GM20431 (cell line): Measurements from ENCODE around the gene FAM180A.
"Not testable (repeated sequence)": the region's sequence is repeated elsewhere in the genome, so short reads cannot be mapped to it uniquely, and the experiment has no call there.

Experiments used
- in situ Hi-C: fragments of 300-500 bp; cut with MseI, MboI; formaldehyde crosslinking; loops from one replicate; pipeline ENCODE4 v1.15.0; 2020; ENCODE audit warnings: low sequenced_read_pairs; ENCODE audit not compliant: unreplicated experiment

Gene FAM180A

DNA sequence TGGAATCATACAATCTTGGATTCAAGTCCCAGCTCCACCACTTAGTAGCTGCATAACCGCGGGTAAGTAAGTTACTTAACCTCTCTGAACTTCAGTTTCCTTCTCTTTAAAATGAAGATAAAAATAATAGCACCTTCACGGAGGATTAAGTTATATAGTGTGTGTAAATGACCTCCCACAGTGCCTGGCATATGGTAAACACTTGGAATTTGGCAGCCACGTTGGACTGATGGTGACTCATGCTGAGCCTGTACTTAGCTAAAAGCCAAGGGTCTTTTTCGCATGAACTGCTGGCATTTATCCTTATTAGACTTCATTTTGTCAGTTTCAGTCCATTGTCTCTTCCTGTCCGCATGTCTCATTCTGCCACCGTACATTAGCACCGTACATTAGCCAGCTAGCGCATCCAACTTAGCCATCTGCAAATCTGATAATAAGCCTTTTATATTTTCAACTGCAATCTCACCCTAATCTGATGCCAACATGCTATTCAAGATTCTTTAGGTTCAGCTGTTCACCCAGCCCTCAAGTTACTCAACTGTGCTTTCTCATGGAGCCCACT is 31.9 kb downstream of the FAM180A start:
- in situ Hi-C loops: no loop called here

DNA sequence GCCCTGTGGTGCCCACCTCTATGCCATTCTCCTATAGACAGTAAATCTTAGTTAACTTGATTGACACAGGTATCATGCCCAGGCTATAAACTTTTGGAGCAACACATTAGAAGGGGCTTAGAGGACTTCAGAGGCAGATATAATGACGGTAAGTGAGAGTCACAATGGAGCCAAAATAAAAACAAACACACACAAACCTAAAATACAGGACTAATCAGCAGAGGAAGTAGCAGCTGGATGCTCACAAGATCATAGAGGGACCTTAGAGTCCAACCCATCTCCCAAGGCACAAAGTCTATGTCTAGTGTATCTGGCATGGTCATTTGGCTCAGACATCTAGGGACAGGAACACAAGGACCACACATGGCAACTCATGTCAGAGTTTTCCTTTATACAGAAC is 32.9 kb downstream of the FAM180A start:
- in situ Hi-C loops: no loop called here

DNA sequence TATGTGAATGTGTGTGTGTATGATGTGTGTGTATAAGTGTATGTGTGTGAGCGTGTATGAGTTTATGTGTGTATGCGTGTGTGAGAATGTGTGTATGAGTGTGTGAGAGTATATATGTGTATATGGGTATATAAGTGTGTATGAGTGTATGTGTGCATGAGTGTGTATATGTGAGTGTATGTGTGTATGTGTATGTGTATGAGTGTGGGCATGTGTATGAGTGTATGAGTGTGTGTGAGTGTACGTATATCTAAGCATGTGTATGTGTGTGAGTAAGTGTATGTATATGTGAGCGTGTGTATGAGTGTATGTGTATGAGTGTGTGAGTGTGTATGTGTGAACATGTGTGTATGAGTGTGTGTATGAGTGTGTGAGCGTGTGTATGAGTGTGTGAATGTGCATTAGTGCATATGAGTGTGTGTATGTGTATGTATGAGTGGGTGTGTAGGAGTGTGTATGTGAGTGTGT is 33.5 kb downstream of the FAM180A start:
- in situ Hi-C loops: no loop called here

DNA sequence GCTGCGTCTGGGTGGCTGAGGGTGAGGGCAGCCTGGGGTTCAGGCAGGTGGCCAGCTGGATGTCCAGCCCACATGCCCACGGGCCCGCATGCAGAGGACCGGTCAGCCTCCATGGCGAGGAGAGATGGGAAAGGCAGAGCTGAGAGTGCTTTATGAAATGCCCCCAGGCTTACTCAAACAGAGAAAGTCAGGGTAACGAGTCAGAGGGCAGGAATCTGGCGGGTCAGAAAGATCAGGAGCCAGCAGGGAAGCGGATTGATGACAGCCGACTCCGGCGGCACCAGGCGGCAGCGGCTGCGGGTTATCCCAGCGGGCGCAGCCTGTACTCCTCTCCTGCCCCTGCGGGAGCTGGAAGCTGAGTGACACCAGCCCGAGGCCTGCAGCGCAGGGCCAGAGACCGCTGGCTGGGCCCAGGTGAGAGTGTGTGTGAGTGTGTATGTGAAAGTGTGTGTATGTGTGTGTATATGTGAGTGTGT is 34.0 kb downstream of the FAM180A start:
- in situ Hi-C loops: no loop called here

DNA sequence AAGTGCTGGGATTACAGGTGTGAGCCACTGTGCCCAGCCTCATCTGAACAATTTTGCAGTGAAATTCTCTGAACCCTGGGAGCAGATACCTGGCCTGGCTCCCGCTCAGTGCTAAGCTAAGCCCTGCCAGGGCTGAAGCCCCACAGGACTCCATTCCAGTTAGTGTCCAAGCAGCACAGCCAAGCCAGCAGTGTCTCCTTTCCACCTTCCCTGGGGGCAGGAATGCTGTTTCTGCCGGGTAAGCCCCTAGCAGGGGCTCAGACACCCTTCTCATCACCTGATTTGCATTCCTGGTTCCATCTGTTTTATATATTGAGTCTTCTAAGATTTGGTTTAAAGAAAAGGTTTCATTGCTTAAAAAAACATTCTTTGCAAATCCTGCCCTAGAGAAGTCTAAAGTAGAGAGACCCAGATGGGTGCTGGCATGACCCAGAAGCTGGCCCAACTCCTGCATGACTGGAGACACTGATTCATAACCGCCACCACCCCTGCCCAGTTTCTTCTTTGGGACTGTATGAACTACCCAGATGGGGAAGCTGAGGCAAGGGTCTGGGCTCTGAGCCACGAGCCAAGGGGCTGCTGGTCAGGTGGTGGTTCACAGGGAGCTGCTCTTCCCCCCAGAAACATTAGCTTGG is 34.7 kb downstream of the FAM180A start:
- in situ Hi-C loops: no loop called here

DNA sequence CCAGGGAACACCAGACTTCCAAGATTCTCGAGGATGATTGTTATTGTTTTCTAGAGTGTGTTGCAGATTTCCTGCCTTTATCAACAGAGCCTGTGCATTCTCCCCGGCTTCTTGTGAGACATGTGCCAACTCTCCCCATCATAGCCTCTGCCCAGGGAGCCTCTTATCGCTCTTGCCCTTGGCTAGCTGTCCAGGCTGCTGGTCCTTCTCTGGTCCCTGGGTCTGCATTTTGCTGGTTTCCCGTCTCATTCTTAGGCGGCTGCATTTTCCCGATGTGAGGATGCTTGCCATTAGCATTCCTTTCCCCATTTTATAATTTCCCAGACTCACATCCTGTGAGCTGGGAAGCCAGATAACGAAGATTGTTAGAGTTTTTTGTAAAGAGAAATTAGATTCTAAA is 35.8 kb downstream of the FAM180A start:
- in situ Hi-C loops: no loop called here

DNA sequence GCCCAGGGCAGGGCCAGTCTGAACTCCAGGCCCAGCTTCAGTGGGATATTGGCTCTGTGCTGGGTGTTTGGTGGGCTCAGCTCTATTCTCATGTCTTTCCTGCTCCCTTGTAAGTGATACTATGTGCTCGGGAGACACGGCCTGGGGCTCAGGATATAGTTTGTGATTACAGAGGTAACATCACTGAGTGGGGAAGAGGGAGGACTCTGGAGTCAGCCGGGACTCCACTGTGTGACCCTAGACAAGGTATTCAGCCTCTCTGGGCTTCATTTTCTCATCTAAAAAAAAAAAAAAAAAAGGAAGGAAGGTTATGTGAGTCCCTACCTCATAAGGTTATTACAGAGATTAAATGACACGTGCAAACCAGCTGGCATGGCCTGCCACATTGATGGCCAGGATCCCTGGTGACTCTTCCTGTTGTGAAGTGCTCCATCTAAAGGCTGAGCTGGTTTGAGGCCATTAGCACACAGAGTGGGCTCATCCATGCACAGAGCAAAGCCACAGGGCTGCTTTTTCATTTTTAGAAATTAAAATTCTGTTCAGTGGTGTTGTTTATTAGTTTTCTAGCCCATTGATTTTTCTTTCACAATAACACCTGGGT is 36.3 kb downstream of the FAM180A start:
- in situ Hi-C loops: no loop called here

DNA sequence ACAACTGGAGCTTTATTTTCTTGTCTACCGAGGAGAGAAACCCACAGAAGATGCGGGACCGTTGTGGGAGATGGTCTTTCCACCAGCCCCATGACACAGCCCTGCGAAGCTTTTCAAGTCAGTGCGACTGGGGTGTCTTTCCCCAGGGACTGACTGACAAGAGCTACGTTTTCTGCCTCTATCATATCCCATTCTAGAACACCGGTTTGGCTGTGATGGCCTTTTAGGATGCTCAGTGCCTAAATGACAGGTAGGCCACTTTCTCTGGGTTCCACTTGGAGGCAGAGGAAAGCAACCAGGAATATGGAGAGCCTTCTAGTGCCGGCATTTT is 37.5 kb downstream of the FAM180A start:
- in situ Hi-C loops: no loop called here

DNA sequence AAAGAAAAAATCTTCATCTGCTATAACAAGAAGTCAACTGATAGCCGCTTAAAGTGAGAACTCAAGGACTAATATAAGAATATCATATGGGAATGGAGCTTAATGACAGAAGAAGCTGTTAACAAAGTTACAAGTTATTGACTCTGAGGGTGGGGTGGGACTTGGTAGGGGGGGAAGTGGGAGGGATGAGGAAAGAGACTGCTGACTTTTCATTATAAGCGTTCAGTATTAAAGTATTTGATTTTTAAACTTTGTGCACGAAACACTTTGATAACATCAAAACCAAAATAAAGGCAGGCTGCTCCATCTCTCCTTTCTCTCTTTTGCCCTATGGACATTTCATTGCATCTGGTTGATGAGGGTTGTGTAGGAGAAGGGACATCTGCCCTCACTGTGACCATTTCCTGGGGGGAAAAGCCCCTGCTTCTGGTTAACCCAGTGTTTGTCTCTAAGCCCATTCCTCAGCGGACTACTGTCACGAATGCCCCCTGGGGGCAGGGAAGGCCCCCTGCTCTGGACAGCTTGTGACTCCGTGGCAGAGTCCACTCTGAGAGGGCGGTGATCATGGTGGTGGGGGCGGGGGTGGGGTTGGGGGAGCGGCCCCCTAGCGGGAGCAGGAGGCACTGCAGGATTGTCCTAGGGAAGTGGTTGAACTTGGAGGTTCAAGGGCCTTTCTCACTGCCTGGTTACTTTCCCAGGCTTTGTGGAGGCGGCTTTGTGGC is 38.0 kb downstream of the FAM180A start:
- in situ Hi-C loops: no loop called here

DNA sequence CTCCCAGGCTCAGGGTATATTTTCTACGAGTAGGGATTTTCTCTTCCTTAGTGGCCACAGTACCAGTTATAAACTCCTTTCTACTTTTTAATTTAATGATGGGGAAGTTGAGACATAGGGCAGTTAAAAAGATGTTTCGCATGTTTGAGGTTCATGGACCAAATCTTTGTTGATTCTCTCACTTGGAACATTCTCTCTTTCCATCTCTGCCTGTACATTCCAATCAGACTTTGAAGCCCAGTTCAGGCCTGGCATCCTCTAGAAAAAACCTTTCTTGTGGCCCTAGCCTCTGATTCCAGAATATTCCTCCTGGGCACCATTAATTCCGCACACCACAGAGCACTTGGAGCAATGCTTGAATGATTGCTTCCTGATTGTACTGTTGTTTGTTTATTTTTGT is 39.1 kb downstream of the FAM180A start:
- in situ Hi-C loops: no loop called here

DNA sequence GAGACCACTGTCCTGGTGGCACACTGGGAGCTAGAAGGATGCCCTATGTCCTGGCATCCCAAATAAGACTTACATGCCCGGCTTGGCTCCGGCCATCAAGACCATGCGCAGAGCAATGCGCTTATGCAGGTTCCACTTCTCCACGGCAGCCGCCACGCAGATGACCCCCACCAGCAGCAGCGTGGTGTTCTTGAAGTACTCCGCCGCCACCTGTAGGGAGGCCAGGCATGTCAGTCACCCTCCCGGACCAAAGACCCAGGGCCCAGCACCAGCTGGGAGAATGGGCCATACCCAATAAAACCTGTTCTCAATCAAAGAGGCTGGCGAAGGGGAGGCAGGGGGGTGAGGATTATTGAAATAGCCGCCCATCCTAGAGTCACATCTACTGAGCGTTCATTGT is 40.6 kb downstream of the FAM180A start:
- in situ Hi-C loops: no loop called here

DNA sequence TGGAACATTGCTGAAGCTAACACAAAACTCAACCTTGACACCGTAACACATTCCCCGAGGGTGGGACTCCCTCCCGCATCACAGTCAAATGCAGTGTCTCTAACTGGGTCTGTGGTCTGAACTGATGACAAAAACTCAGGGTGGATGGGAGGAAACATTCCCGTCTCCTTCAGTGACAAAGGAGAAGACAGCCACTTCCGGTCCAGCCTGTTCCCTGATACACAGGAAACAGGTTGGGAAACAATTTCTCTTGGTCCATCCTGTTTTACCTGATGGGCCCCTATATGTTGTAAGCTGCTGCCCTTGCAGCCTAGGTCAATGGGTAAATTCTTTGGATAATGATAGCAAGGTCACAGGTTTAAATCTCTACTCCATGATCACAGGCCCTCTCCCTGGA is 41.0 kb downstream of the FAM180A start:
- in situ Hi-C loops: no loop called here

DNA sequence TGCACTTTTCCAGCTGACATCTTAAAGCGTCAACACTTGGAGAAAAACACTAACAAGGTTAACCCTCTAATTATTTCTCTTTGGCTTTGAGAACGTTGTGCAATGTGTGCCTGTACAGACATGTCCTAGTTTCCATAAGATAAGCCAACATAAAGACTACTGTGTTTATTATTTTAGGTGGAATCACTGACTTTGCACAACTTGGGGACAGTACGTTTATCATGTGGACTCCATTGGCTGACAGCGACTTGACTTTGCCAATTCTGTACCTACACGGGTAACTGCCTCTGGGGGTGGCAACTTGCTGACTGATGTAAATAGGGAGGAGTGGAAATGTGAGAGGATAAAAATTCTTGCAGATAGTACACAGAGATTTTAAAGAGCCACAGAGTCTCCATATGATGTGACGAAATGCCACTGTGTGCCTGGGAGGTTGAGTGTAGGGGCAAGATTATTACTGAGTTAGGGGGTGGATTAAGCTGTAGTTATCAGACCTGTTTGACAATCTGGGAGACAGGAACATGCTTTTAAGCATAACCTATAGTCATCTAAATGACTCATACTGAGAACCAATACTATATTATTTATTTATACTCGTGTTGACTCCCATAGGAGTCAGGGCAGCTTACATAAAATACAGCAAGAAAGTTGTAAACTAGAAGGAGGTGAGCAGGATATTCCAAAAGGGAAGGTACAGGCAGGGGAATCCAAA is 41.6 kb downstream of the FAM180A start:
- in situ Hi-C loops: no loop called here

DNA sequence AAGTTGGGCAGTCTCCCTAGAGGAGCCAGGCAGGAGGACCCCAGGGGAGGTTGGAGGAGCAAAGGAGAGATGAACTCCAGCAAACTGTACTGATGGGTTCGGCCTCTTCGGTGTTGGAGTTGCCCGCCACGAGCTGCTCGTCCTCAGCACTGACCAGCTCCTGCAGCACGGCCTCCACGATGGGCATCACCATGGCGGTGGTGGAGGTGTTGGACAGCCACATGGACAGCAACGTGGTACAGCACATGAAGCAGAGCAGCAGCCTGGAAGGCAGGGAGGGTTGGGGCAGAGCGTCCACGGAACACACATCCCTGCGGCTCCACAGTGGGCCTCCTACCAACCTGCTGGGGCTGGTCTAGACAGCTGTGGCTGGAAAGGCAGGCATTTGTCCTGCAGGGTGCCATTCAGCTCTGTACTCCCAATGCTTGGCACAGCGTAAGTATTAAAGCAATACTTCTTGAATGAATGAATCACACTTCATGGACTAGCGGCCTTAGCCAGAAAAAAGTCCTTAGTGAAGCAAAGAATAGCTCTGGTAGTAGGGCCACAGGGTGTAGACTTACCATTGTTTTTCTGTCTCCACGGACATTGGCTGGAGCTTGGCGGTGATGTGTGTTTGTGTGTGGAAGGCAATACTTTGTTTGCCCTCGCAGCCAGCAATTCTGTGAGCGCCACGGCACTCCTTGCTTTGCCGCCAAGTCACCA is 42.4 kb downstream of the FAM180A start:
- in situ Hi-C loops: no loop called here

DNA sequence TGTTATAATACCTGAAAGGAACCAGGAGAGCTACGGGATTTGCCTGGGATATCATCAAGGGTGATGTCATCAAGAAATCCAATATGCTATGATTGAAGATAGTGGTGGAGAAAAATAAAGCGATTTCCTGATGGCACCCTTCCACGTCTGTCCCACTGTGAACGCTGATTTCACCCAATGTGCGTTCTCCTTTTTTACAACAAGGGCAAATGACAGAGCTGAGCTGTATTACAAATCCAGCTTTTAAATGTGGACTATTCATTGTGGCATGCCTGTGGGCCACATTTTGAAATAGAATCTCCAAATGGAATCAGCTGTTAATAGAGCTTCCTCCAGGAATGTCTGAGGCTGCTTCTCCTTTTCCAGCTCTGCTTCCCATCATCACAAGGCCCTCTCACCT is 43.9 kb downstream of the FAM180A start:
- in situ Hi-C loops: no loop called here

DNA sequence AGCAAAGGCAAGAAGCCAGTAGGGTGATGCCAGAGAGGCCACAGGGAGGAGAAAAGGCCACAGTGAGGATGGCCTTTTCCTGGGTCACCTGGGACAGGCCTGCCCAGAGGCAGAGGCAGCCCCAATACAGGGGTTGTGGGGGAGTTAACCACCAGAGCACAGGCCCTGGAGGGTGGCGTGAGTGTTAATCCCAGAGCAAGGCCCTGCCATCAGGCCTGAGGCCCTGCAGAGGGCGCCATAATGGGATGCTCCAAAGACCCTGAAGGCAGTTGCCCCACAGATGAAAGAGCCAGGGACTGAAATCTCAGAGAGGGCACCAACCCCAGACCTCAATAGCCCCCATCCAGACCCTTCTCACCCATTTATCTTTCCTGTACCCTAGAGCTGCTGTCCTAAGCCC is 44.5 kb downstream of the FAM180A start:
- in situ Hi-C loops: no loop called here

DNA sequence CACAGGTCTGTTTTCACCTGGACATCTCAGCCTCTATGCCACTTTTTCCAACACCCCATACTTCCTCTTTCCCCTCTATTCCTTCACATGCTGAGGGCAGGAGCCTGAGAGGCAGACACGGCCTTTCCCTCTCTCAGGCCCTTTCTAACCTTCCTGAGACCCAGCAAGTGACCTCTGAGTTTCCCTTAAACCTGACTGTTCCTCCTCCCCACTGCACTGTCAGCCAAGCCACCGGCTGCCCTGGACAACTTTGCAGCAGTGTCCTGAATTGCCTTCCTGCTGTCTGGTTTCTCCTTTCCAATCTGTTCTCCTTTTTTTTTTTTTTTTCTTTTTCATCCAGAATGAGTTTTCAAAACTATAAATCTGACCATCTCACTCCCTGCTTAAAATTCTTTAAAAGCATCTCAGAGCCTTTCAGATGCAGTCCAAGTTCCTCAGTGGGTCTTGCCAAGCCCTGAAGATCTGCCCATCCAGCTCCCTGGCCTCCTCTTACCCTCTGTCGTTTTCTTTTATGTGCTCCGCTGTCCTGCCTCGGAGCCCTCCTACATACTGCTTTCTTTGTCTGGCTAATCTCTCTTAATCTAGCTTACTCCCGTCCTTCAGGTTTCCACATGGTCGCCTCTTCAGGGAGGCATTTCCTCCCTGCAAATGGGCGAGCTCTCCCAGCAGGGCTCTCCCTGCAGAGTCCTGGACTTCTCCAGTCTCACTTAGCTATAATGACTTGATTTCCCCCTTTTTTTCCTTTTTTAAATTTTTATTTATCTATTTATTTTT is 51.1 kb downstream of the FAM180A start:
- in situ Hi-C loops: no loop called here

DNA sequence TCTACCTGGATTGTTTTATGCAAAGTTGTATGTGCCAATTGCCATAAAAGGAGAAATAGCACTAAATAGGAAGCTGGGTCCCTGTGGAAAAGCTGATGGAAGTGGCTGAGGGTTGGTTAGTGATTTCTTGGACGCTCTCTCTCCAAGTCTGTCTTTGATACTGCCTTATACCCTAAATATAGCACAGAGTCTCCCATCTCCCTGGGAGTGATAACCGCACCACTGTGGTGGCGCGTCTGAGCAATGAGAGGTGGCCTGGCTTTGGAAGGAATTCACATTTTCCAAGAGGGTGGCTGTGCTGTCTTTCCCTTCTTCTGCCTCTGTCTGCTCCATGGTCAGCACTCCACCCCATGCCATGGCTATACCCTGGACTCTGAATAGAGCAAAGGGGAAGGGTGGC is 55.1 kb downstream of the FAM180A start:
- in situ Hi-C loops: no loop called here

DNA sequence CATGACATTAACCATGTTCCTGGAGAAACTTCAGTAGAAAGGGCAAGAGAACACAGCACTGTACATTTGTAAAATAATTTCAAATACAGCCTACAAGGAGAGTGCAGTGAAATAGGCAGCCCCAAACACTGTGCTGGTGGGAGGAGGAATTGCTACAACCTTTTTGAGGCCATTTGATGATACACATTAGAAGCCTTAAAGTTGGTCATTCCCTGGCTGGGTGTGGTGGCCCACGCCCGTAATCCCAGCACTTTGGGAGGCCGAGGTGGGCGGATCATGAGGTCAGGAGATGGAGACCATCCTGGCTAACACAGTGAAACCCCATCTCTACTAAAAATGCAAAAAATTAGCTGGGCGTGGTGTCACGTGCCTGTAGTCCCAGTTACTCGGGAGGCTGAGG is 56.0 kb downstream of the FAM180A start:
- in situ Hi-C loops: not testable (repeated sequence)
